ENCODE results near the gene C19orf12. TPM values are rescaled to one million over a fixed set of nuclear protein-coding genes. Genes with fewer than 3 reads are reported as not detected.

The C19orf12 gene
- total RNA-seq, 2 experiments from 2014 or later: 7.7 TPM

- Histone ChIP-seq H3K27ac (ENCODE audit: low read depth in 1 of 2, low read length in 2 of 2) (peak overlapping the region; percentile 44 to 61), H3K36me3 (ENCODE audit: insufficient read depth, low read length) (peaks cover 26% of the 10 kb centered on the region), H3K4me1 (ENCODE audit: insufficient read depth, low read length) (peaks cover 80% of the 10 kb centered on the region), H3K9me3 (ENCODE audit: control insufficient read depth in 1 of 2, insufficient read depth in 1 of 2, low read length in 2 of 2) (no peaks in the 10 kb centered on the region), H3K4me3 (ENCODE audit: low read length) (peak overlapping the region; percentile 22), H3K27me3 (ENCODE audit: control insufficient read depth in 1 of 2, insufficient read depth in 2 of 2, low read length in 2 of 2) (no peaks in the 10 kb centered on the region)
- CTCF ChIA-PET: interaction anchor here (0.7 to 1.6 kb wide), 3 partner anchors 8 to 14 kb away, joined by 3 to 4 read pairs (median 3); no protein-coding TSS in a partner anchor
- Mint-ChIP-seq H3K27me3 (no peaks in the 10 kb centered on the region), H3K9me3 (no peaks in the 10 kb centered on the region), H3K27ac (peak overlapping the region; percentile 93), H3K4me3 (peak overlapping the region; percentile 76), H3K36me3 (ENCODE audit: low read depth) (peaks cover 18% of the 10 kb centered on the region), H3K4me1 (ENCODE audit: low read depth) (peaks cover 71% of the 10 kb centered on the region)
- POLR2A ChIA-PET: interaction anchor here (1.1 to 5.4 kb wide), 8 partner anchors 8 to 75 kb away, joined by 3 to 35 read pairs (median 7); partner anchors contain the start of genes C19orf12, PLEKHF1 and POP4
- DNase-seq (no peak), ATAC-seq (ENCODE audit: poor library complexity) (peak; percentile 4)
- intact Hi-C loops (cut with DNase I, micrococcal nuclease): loop anchor here in 1 of 2 experiments (1.0 kb wide), 1 partner anchor 13 kb away; no protein-coding TSS in a partner anchor
- TF ChIP-seq, protein P1, sequence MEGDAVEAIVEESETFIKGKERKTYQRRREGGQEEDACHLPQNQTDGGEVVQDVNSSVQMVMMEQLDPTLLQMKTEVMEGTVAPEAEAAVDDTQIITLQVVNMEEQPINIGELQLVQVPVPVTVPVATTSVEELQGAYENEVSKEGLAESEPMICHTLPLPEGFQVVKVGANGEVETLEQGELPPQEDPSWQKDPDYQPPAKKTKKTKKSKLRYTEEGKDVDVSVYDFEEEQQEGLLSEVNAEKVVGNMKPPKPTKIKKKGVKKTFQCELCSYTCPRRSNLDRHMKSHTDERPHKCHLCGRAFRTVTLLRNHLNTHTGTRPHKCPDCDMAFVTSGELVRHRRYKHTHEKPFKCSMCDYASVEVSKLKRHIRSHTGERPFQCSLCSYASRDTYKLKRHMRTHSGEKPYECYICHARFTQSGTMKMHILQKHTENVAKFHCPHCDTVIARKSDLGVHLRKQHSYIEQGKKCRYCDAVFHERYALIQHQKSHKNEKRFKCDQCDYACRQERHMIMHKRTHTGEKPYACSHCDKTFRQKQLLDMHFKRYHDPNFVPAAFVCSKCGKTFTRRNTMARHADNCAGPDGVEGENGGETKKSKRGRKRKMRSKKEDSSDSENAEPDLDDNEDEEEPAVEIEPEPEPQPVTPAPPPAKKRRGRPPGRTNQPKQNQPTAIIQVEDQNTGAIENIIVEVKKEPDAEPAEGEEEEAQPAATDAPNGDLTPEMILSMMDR (IDR thresholded peaks at IDR 0.05): no peak
Observed at GRCh38 chr19:29680937-29681336, 34.1 kb downstream of the C19orf12 start.

GRCh38 chr19:29680447-29680846 is 34.6 kb downstream of the C19orf12 start:
- peak; percentile 87 for ATAC-seq (ENCODE audit: poor library complexity)
- Histone ChIP-seq H3K4me3 (ENCODE audit: low read length) (peak overlapping the region; percentile 22), H3K27me3 (ENCODE audit: control insufficient read depth in 1 of 2, insufficient read depth in 2 of 2, low read length in 2 of 2) (no peaks in the 10 kb centered on the region), H3K36me3 (ENCODE audit: insufficient read depth, low read length) (peaks cover 31% of the 10 kb centered on the region), H3K9me3 (ENCODE audit: control insufficient read depth in 1 of 2, insufficient read depth in 1 of 2, low read length in 2 of 2) (no peaks in the 10 kb centered on the region), H3K27ac (ENCODE audit: low read depth in 1 of 2, low read length in 2 of 2) (peak overlapping the region; percentile 44 to 61), H3K4me1 (ENCODE audit: insufficient read depth, low read length) (peaks cover 85% of the 10 kb centered on the region)
- TF ChIP-seq, protein P1 (IDR thresholded peaks at IDR 0.05): no peak
- Mint-ChIP-seq H3K9me3 (no peaks in the 10 kb centered on the region), H3K27ac (peak overlapping the region; percentile 93), H3K27me3 (no peaks in the 10 kb centered on the region), H3K4me3 (peak overlapping the region; percentile 76), H3K4me1 (ENCODE audit: low read depth) (peaks cover 76% of the 10 kb centered on the region), H3K36me3 (ENCODE audit: low read depth) (peaks cover 23% of the 10 kb centered on the region)
- peak; percentile 67 to 93 (median 79) for DNase-seq
- CTCF ChIA-PET: interaction anchor here (0.8 to 1.4 kb wide), 2 partner anchors 9 to 13 kb away, joined by 3 to 4 read pairs; no protein-coding TSS in a partner anchor
- intact Hi-C loops (cut with DNase I, micrococcal nuclease): loop anchor here in 1 of 2 experiments (1.0 kb wide), 1 partner anchor 12 kb away; no protein-coding TSS in a partner anchor
- POLR2A ChIA-PET: interaction anchor here (0.7 to 5.4 kb wide), 8 partner anchors 8 to 74 kb away, joined by 3 to 35 read pairs (median 8); partner anchors contain the start of genes C19orf12 and POP4

DNA sequence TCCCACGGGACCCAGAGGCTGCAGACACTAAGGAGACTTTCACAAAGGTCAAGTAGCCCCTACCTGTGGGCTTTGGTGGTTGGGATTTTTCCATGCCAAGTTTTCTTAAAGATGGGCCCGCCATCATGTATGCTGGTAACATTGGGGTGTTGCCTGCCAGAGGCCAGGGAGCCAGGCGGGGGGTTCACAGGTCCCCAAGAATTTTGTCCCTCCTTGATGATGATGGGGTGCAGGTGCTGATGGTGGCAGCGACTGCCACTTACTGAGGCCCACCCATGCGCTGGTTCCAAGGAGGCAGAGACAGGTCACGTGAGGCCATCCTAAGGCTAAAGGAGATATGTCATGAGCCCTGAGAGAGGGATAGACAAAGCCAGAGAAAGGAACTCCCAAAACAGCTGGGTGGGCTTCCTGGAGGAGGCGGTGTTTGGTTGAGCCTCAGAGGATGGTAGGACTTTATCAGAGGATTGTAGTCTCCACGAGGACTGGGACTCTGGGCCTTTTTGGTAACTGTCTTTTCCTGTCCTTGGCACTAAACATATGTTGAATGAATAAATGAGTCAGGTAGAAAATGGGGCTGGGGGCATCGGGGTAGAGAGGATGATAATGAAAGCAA is 35.4 kb downstream of the C19orf12 start:
- intact Hi-C loops (cut with DNase I, micrococcal nuclease): loop anchor here in 1 of 2 experiments (1.0 kb wide), 1 partner anchor 11 kb away; no protein-coding TSS in a partner anchor

More for the DNA sequence above, 35.4 kb downstream of the C19orf12 start:
- ATAC-seq (ENCODE audit: poor library complexity): no peak
- ChIA-PET CTCF (interaction anchor here (0.8 to 3.1 kb wide), 3 partner anchors 8 to 37 kb away, joined by 3 to 11 read pairs (median 4); no protein-coding TSS in a partner anchor), POLR2A (interaction anchor here (0.7 to 4.9 kb wide), 7 partner anchors 8 to 165 kb away, joined by 4 to 28 read pairs (median 9); partner anchors contain the start of genes C19orf12, PLEKHF1 and POP4)
- no peaks in the 10 kb centered on the region for H3K27me3 Mint-ChIP-seq
- peak overlapping the region; percentile 75 for H3K4me3 Mint-ChIP-seq
- Histone ChIP-seq H3K36me3 (ENCODE audit: insufficient read depth, low read length) (peaks cover 39% of the 10 kb centered on the region), H3K4me3 (ENCODE audit: low read length) (peak overlapping the region; percentile 22), H3K27ac (ENCODE audit: low read depth in 1 of 2, low read length in 2 of 2) (peak overlapping the region; percentile 29 to 61), H3K4me1 (ENCODE audit: insufficient read depth, low read length) (peaks cover 92% of the 10 kb centered on the region), H3K27me3 (ENCODE audit: control insufficient read depth in 1 of 2, insufficient read depth in 2 of 2, low read length in 2 of 2) (no peaks in the 10 kb centered on the region), H3K9me3 (ENCODE audit: control insufficient read depth in 1 of 2, insufficient read depth in 1 of 2, low read length in 2 of 2) (no peaks in the 10 kb centered on the region)
- TF ChIP-seq, protein P1 (IDR thresholded peaks at IDR 0.05): no peak
- peak overlapping the region; percentile 93 for H3K27ac Mint-ChIP-seq
- DNase-seq: no peak
- H3K36me3 Mint-ChIP-seq (ENCODE audit: low read depth): peaks cover 29% of the 10 kb centered on the region
- H3K9me3 Mint-ChIP-seq: no peaks in the 10 kb centered on the region
- H3K4me1 Mint-ChIP-seq (ENCODE audit: low read depth): peaks cover 80% of the 10 kb centered on the region

Measured in CD4-positive, alpha-beta T cell (primary cell).